WI38 (cell line): ENCODE results near the gene CLCNKA.
"Not testable (repeated sequence)": the region's sequence is repeated elsewhere in the genome, so short reads cannot be mapped to it uniquely, and the experiment has no call there.

ENCODE experiments used
- H3K4me3 ChIP-seq: 2 replicates; pipeline ENCODE4 v1.5.1; 2011; ENCODE audit warnings: low read depth, mild to moderate bottlenecking, control low read depth, low read length
- CTCF ChIP-seq: IDR thresholded peaks from 2 replicates; pipeline ENCODE4 v1.5.1; 2012; ENCODE audit warnings: low read depth, mild to moderate bottlenecking, control low read depth, low read length

Gene CLCNKA

GRCh38 chr1:16048573-16049189 lies 26.8 kb downstream of the CLCNKA start:
- no peak for TF ChIP-seq CTCF
- H3K4me3 ChIP-seq = peak overlapping the region; percentile 45

- H3K4me3 ChIP-seq = no peak overlapping the region
- no peak for TF ChIP-seq CTCF
These were observed 28.5 kb downstream of the CLCNKA start for GRCh38 chr1:16050328-16050727.

- no peak for TF ChIP-seq CTCF
- H3K4me3 ChIP-seq = no peak overlapping the region
These were observed 29.2 kb downstream of the CLCNKA start for GRCh38 chr1:16051039-16051438.

- not testable (repeated sequence) for H3K4me3 ChIP-seq
These were observed 30.1 kb downstream of the CLCNKA start for GRCh38 chr1:16051949-16052348.

- TF ChIP-seq CTCF = no peak
- no peak overlapping the region for H3K4me3 ChIP-seq
These were observed 32.1 kb downstream of the CLCNKA start for GRCh38 chr1:16053781-16054502.

GRCh38 chr1:16054598-16055540 lies 33.0 kb downstream of the CLCNKA start:
- no peak for TF ChIP-seq CTCF
- no peak overlapping the region for H3K4me3 ChIP-seq

GRCh38 chr1:16055613-16056520 lies 34.0 kb downstream of the CLCNKA start:
- H3K4me3 ChIP-seq = no peak overlapping the region
- TF ChIP-seq CTCF = peak; percentile 97

- H3K4me3 ChIP-seq = not testable (repeated sequence)
These were observed 34.7 kb downstream of the CLCNKA start for GRCh38 chr1:16056521-16056912.

GRCh38 chr1:16057314-16057915 lies 35.6 kb downstream of the CLCNKA start:
- H3K4me3 ChIP-seq = not testable (repeated sequence)

GRCh38 chr1:16058394-16059120 lies 36.7 kb downstream of the CLCNKA start:
- not testable (repeated sequence) for H3K4me3 ChIP-seq
